K562 (cell line): ENCODE data around the gene FLAD1. TPM values are rescaled to one million over a fixed set of nuclear protein-coding genes. Genes with fewer than 3 reads are reported as not detected.

ENCODE experiments used
- BMI1 ChIP-seq: fragments of 150-350 bp; IDR thresholded peaks from 2 replicates; pipeline ENCODE4 v1.6.1; 2014; ENCODE audit warnings: low read length
- CHD4 ChIP-seq: fragments of 200-600 bp; sonication (generic); IDR thresholded peaks from 3 replicates; pipeline ENCODE4 v1.6.1; 2012; ENCODE audit warnings: low read depth, mild to moderate bottlenecking, mixed read lengths, low read length, inconsistent platforms; ENCODE audit not compliant: insufficient read depth, insufficient replicate concordance, poor library complexity, severe bottlenecking
- EP300 ChIP-seq: IDR thresholded peaks from 2 replicates; pipeline ENCODE4 v1.6.1; 2012; ENCODE audit warnings: low read length, improper control_type of control experiment
- ETS2 ChIP-seq: IDR thresholded peaks from 2 replicates; pipeline ENCODE4 v1.6.1; 2016; ENCODE audit warnings: borderline replicate concordance, missing genetic modification characterization, mild to moderate bottlenecking, moderate library complexity, missing compliant biosample characterization; ENCODE audit not compliant: poor library complexity, severe bottlenecking
- GATA2 ChIP-seq: sonication (generic); formaldehyde crosslinking; IDR thresholded peaks from 2 replicates; pipeline ENCODE4 v1.4.0; 2020; ENCODE audit warnings: mild to moderate bottlenecking, missing genetic modification reagents
- HDAC8 ChIP-seq: fragments of 450-650 bp; IDR thresholded peaks from 2 replicates; pipeline ENCODE4 v1.6.1; 2016; ENCODE audit warnings: mild to moderate bottlenecking, missing genetic modification characterization, moderate library complexity, missing compliant biosample characterization
- LARP7 ChIP-seq: fragments of 450-650 bp; IDR thresholded peaks from 2 replicates; pipeline ENCODE4 v1.6.1; 2016
- RBM22 ChIP-seq: fragments of 200-400 bp; formaldehyde crosslinking; IDR thresholded peaks from 2 replicates; pipeline ENCODE4 v1.6.1; 2018; ENCODE audit warnings: low read length, low read depth; ENCODE audit not compliant: poor library complexity, severe bottlenecking
- SAFB ChIP-seq: fragments of 200-400 bp; formaldehyde crosslinking; IDR thresholded peaks from 2 replicates; pipeline ENCODE4 v1.6.1; 2017; ENCODE audit warnings: low read depth, low read length, borderline replicate concordance
- SMC3 ChIP-seq: conservative IDR thresholded peaks from 2 replicates; pipeline ENCODE4 v1.6.1; 2011; ENCODE audit warnings: low read depth, low read length, improper control_type of control experiment; ENCODE audit not compliant: insufficient read depth
- SNIP1 ChIP-seq: fragments of 450-650 bp; IDR thresholded peaks from 2 replicates; pipeline ENCODE4 v1.7.1; 2017; ENCODE audit warnings: low read depth, mild to moderate bottlenecking
- TRIM28 ChIP-seq: fragments of 450-650 bp; IDR thresholded peaks from 2 replicates; pipeline ENCODE4 v1.6.1; 2017
- ZNF124 ChIP-seq: sonication (generic); formaldehyde crosslinking; IDR thresholded peaks from 2 replicates; pipeline ENCODE4 v1.8.1; 2022; ENCODE audit warnings: missing genetic modification reagents
- ZNF347 ChIP-seq: fragments of 450-650 bp; formaldehyde crosslinking; IDR thresholded peaks from 2 replicates; pipeline ENCODE4 v1.4.0; 2020; ENCODE audit warnings: low read depth, mild to moderate bottlenecking, moderate library complexity
- ZNF583 ChIP-seq: fragments of 250-450 bp; sonication (Bioruptor Pico); IDR thresholded peaks from 2 replicates; pipeline ENCODE4 v1.4.0; 2020
- ZNF77 ChIP-seq: fragments of 250-450 bp; sonication (Bioruptor Pico); IDR thresholded peaks from 2 replicates; pipeline ENCODE4 v1.5.0; 2020
- polyA plus RNA-seq, 8 experiments: library from polyadenylated mRNA; depleted of rRNA in 4 of 8; stranded (reverse) in 5 of 8; unstranded in 3 of 8; fragments of >200 nt; fragmentation: Nextera tagmentation in 2 of 8; fragmentation: Illumina TruSeq in 1 of 8; extraction: Ambion mirVana in 2 of 8; extraction: Trizol in 1 of 8; gene quantifications; 2 replicates each; pipeline versions ENCODE4 v1.2.1 to v1.2.3, GENCODE V29; 2011 to 2014; ENCODE audit warnings: inconsistent platforms in 1 of 8, missing spikeins in 1 of 8
- total RNA-seq, 7 experiments: library from RNA; depleted of rRNA in 6 of 7; stranded (reverse); fragments of >200 nt in 6 of 7; fragmentation: Illumina TruSeq in 2 of 7; extraction: Trizol in 2 of 7; gene quantifications; 2 replicates each; pipeline versions ENCODE4 v1.2.1 to v1.2.3, GENCODE V29; 2011 to 2021; ENCODE audit warnings: low replicate concordance in 1 of 7
- TF ChIP-seq, protein P1 (sequence below): sonication (generic); formaldehyde crosslinking; IDR thresholded peaks from 2 replicates; pipeline ENCODE4 v1.8.0; 2022; ENCODE audit warnings: mild to moderate bottlenecking, missing genetic modification reagents, borderline replicate concordance
- TF ChIP-seq, protein P2 (sequence below): fragments of 450-650 bp; IDR thresholded peaks from 2 replicates; pipeline ENCODE4 v1.6.1; 2016; ENCODE audit warnings: antibody characterized with exemption

FLAD1 gene
- total and polyA plus RNA-seq, 9 of the 15 experiments (the other 6 are each of a cell fraction or from before 2014, with no cell fraction given), result 24.9 to 85.8 (median 67.0) TPM

DNA sequence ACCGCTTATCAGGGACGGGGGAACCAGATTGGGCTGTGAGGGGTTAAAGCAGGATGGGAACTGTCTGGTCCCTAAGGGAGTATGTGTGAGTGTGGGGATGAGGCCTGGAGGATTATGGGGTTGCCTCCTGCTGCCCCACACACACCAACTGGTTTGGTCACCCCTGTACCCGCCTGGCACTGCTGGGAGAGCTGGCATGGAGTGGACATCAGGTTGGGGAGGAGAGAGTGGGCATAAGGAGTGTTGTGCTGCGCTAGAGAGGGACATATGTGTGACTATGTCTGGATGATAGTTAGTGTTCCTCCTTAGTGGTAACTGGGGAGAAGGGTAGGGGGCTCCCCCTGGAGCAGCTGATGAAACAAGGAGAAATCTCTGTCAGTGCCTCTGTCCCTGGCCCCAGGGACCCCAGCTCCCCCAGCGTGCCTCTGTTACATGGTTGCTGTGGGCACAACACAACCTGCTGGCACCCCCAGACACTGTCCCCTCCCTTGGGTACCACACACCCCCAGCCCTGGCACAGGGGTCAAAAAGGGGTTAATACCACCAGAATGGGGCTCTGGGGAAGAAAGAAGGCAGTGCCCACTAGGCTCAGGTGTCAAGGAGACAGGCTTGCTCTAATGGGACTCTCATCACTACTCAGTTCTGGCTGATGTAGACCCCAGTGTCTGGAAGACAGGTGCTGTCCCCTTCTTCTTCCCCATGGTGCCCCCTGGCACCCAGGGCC, 21.4 kb downstream of the FLAD1 start (continued):
- TF ChIP-seq EP300 (no peak), ZNF124 (CRISPR knock-in tag) (no peak), RBM22 (no peak), SMC3 (no peak), ZNF347 (CRISPR knock-in tag) (no peak), LARP7 (no peak), HDAC8 (tag) (no peak), GATA2 (no peak), ETS2 (tag) (no peak), SNIP1 (no peak), ZNF77 (CRISPR knock-in tag) (no peak), TRIM28 (no peak), CHD4 (no peak), SAFB (no peak), BMI1 (no peak), ZNF583 (peak; percentile 31; the same call in 1 of the 2 replicates)
- TF ChIP-seq, protein P1, sequence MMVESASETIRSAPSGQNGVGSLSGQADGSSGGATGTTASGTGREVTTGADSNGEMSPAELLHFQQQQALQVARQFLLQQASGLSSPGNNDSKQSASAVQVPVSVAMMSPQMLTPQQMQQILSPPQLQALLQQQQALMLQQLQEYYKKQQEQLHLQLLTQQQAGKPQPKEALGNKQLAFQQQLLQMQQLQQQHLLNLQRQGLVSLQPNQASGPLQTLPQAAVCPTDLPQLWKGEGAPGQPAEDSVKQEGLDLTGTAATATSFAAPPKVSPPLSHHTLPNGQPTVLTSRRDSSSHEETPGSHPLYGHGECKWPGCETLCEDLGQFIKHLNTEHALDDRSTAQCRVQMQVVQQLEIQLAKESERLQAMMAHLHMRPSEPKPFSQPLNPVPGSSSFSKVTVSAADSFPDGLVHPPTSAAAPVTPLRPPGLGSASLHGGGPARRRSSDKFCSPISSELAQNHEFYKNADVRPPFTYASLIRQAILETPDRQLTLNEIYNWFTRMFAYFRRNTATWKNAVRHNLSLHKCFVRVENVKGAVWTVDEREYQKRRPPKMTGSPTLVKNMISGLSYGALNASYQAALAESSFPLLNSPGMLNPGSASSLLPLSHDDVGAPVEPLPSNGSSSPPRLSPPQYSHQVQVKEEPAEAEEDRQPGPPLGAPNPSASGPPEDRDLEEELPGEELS (CRISPR knock-in tag), result peak; percentile 17; the same call in 1 of the 2 replicates
- TF ChIP-seq, protein P2, sequence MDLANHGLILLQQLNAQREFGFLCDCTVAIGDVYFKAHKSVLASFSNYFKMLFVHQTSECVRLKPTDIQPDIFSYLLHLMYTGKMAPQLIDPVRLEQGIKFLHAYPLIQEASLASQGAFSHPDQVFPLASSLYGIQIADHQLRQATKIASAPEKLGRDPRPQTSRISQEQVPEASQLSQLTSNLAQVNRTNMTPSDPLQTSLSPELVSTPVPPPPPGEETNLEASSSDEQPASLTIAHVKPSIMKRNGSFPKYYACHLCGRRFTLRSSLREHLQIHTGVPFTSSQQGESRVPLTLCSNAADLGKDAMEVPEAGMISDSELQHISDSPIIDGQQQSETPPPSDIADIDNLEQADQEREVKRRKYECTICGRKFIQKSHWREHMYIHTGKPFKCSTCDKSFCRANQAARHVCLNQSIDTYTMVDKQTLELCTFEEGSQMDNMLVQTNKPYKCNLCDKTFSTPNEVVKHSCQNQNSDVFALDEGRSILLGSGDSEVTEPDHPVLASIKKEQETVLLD, result peak; percentile 57; the same call in 1 of the 2 replicates
- TF ChIP-seq, all 486 proteins: peak for 57
